Hematopoietic multipotent progenitor cell treated with erythropoietin and hydrocortisone succinate and interleukin-3 and kit ligand, for 15 days (in vitro differentiated cells): ENCODE data around the gene GPR22.

Experiments used
- DNase-seq: peaks from one replicate; pipeline ENCODE4 v3.0.0-alpha.2; 2015; ENCODE audit warnings: low spot score

The GPR22 gene

DNA sequence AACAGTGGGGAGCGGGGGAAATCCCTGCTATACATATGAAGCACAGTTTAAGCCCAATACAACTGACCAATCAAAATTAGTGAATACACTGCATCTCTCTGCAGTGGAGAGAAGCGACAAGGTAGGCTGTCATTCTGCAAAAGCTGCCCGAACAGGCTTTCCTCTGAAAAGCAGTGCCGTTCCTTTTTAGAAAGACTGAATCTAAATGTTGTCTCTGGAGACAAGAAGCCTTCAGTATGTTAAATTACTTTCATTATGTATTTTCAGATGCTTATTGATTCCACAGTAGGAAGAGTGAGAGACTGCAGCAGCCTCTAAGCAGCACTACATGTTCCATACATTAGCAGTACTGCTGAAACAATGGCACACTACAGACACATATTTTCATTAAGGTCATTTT is at the start of gene GPR22:
Gene GPR22 (plus strand): TSS at position 129 of the 400 bp plus-strand sequence. CDS start 4,004 bp downstream, outside the sequence.
- no peak for DNase-seq

GRCh38 chr7:107427462-107427861 is 42.4 kb upstream of the GPR22 start:
- no peak for DNase-seq

GRCh38 chr7:107428642-107429041 is 41.2 kb upstream of the GPR22 start:
- DNase-seq: no peak

DNA sequence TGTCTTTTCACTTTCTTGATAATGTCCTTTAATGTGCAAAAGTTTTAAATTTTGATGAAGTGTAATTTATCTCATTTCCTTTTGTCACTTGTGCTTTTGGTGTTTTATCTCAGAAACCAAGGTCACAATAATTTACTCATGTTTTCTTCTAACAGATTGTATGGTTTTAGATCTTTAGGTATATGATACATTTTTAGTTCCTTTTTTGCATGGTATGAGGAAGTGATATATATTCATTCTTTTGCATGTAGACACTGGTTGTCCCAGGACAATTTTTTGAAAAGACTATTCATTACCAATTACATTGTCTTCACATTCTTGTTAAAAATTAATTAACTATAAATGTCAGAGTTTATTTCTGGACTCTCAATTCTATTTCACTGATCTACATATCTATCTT is 39.8 kb upstream of the GPR22 start:
- no peak for DNase-seq

DNA sequence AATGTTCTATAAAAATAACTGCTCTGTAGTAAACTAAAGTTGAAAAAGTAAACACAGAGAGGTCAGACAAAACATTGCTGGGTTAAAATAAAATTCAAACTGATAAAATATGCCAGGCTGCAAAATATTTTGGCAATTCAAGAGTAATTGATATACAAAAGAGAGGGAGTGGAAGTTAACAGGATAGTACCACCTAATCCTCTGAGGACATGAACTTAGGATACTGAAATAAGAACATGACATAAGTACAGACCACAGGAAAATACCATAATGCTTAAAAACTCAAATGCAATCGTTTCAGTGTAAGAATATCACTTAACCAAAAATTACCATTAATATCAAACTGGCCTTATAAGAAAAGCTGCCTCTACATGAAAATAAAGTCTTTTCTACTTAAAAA is 37.6 kb upstream of the GPR22 start:
- no peak for DNase-seq

- no peak for DNase-seq
Observed at GRCh38 chr7:107435749-107436148, 34.1 kb upstream of the GPR22 start.

GRCh38 chr7:107439025-107439424 is 30.8 kb upstream of the GPR22 start:
- no peak for DNase-seq

GRCh38 chr7:107441581-107442422 is 28.1 kb upstream of the GPR22 start:
- no peak for DNase-seq

DNA sequence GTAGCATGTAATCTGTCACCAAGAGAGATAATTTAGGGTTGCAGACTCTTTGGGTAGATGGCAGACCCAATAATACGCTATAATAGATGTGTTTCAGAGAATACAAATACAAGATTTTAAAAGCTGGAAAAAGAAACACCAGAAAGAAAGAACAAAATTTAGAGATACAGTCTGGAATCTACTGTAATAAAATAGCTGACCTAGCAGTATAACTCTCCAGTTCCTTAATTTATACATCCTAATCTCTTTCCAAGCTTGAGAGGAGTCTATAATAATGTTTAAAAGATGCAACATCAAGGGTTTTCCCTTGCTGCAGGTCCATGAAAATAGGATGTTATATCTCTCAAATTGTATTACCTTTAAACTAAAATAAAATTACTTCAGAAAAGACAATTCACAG is 27.2 kb upstream of the GPR22 start:
- no peak for DNase-seq

DNA sequence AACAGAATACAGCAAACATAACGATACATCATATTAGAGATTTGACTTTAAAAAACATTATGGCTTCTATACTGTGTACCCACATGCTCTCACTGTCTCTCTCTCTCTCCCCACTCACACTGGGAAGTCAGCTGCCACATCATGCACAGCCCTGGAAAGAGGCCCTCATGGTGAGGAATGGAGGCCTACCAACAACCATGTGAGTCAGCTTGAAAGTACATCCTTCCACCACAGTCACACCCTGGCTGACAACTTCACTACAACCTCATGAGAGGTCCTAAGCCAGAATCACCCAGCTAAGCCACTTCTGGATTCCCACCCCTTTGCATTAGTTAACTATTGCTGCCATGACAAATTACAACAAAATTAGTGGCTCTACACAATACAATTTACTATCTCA is 23.3 kb upstream of the GPR22 start:
- DNase-seq: no peak

- DNase-seq: no peak
Observed at GRCh38 chr7:107446988-107447387, 22.9 kb upstream of the GPR22 start.

GRCh38 chr7:107450970-107451369 is 18.9 kb upstream of the GPR22 start:
- DNase-seq: no peak

- no peak for DNase-seq
Observed at GRCh38 chr7:107453388-107453787, 16.5 kb upstream of the GPR22 start.

- DNase-seq: no peak
Observed at GRCh38 chr7:107461938-107462533, 7.8 kb upstream of the GPR22 start.

GRCh38 chr7:107463139-107464078 is 6.4 kb upstream of the GPR22 start:
- peak; percentile 68 for DNase-seq

DNA sequence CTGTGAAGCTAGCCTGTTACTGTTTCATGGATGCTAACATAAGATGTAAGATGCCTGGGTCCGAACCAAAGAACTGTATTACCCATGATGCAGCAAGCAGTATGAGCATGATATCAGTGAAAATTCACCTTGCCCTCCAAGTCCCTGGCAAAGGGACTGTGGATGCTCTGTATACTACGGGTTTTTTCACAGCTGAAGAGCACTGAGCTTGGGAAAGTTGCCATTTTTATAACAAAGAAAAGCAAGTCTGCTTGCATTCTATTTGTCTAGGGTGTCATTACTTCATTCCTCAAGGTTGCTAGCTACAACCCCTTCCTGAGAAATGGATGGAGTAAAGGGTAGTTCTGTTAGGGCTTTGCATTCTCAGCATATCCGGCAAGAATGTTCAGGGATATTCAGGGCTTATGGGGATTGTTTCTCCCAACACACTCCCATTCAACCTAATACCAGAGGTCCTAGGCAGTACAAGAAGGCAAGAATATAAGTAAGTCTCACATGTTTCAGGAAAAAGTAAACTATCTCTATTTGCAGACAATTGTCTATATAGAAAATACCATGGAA is 5.1 kb upstream of the GPR22 start:
- no peak for DNase-seq

- no peak for DNase-seq
Observed at GRCh38 chr7:107467972-107468371, 1.9 kb upstream of the GPR22 start.

DNA sequence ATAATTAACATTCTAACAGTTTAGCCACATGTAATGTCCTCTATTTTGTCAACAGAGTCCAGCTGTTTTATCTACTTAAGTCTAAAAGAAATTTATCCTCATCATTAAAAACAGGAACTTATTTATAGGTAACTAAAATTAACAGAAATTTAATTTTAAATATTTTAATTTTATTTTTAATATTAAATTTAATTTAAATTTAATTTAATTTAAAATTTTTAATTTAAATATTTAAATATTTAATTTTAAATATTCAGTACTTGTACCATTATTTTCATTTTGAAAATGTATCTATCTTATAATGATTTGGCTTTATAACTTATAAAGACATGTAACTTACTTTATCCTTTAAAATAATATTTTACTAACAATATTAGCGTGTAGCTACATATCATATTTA is 1.0 kb upstream of the GPR22 start:
- no peak for DNase-seq

DNA sequence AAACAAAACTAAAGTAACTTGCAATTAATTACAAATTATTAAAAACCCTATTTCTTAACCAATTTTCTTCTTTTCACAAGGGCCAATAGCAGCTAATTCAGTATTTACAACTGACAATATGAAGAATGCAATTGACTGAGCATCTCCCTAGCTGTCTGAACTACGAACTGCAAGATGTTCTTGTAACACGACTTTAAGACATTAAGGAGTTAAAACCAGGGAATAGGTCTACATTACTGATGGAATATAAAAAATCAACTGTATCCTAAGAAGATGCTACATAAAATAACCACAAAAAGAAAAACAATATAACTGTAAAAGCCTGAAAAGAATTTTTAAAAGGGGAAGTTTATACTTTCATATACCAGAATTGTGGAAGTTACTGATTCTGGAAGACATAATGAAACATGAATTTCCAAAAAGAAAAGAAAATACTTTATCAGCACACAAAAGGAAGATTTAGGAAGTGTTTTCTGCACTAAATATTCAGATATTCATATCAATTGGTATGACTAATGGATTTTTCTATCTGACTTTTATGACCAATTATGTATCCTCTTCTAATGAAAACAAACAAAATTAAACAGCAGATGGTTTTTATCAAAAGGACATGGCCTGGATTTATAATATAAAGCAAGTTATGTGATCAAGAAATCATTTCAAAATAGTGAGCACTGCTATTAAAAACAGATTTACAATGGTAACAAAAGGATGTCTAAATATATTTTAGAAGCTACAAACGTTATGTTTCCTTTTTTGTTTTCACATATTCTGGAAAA is 1.6 kb downstream of the GPR22 start:
- DNase-seq: no peak

DNA sequence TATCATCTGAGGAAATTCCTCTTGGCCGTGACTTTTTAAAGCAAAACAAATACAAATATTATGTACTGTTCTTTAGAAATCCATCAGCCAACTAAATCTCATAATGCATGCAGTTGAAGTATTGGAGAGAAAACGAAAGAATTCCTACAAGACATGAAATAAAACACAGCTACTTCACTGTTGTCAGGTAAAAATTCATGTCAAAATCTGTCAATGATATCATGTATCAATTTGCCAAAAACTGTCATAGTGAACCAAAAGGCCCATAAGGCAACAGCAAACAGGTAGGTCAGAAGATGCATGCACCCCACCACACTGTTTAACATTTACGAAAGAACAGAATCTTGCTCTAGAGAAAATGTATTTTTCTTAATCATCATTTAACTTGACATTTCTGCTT is 2.3 kb downstream of the GPR22 start:
- no peak for DNase-seq

- DNase-seq: no peak
Observed at GRCh38 chr7:107474104-107474521, 4.3 kb downstream of the GPR22 start.
